GM19351 (cell line): Measurements from ENCODE around the gene PLEKHA1.

ENCODE experiments used
- ATAC-seq: cut with Tn5 transposase; IDR thresholded peaks from one replicate; pipeline ENCODE4 v1.9.1; 2021; ENCODE audit warnings: mild to moderate bottlenecking, moderate library complexity; ENCODE audit not compliant: unreplicated experiment

PLEKHA1 gene

DNA sequence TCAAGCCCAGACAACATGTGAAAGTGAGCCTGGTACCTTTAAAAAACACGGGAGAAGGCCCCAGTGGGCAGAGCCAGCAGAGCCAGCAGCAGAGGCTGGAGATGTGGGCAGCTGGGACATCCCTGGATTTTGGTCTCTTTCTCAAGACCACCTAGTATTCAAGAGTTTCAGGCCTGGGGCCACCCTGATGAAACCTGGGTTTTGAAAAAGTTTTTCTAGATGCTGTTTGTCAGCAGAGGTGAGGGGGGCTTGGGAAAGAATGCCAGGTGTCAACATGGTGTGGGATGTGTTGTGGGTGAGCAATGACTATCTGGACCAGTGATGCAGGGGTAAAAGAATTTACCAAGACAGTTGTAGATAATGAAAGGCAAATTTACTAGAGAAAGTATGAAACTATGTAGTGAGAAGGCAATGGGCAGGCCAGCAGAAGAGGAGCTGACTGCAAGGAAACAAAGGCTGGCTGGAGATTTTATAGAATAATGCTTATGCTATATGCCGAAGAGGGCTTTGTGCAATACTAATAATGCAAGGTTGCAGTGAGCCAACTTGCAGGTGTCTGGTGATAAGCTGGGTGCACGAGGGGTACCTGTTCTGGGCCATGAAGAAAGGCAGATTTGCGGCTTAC lies 28.1 kb upstream of the PLEKHA1 start:
- ATAC-seq, result no peak

DNA sequence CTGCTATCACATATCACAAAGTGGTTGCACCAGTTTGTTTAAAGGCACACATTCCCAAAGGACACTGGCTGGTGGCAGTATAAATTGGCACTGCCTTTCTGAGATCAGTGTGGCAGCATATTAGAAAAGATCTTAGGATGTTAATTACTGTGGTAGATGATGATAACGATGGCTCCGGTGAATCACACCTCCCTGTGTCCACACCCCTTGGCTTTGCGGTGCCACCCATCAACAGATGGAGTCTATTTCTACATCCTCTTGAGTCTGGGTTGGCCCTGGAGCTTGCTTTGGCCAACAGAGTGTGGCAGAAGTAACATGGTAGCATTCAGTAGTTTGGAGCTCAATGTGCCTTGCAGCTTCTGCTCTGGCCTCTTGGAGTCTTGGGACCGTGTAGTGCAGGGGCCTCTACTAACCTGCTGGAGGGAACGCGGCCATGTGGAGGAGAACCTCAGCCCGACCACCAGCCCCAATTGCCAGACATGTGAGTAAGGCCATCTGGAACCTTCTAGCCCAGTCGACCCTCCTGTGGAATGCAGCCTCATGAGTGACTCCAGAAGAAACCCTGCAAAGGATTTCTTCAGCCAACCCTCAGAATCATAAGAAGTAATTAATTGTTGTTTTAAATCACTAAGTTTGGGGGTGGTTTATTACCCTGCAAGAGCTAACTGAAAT lies 27.2 kb upstream of the PLEKHA1 start:
- no peak for ATAC-seq

DNA sequence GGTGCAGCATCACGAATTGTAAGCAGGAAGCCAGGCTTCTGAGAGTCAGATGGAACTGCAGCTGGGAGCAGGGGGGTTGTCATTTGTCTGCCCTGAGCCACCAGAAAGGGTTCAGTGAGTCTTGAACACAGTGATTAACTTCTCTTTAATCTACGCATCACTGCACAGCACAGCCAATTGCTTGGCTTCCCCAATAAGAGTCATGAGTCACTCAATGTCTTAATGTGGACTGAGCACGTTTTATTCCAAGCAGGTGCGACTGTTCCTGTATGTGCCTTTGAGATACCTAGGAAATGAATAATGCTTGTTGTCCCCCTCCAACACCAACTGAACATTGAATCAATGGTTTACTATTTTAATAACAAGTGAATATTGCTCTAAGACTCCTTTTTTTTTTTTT lies 26.0 kb upstream of the PLEKHA1 start:
- ATAC-seq, result peak; percentile 40

DNA sequence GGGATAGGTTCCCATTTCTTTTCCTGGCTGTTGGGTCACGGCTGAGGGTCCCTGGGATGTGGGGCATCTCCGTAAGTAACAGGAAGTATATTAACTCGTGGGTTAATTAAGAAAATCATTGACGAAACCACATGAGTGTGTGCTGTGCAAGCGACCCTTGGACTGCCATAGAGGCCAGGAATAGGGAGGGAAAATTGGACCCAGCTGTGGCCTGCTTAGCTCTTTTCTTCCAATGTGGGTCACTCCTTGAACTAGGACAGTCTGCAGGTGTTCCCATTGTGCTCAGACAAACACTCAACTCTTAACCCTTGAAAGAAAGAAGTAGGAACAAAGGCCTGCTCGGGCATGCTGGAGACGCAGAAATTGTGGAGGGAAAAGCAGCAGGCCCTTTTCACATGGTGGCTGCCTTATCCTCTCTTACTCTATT lies 25.6 kb upstream of the PLEKHA1 start:
- ATAC-seq, result no peak

DNA sequence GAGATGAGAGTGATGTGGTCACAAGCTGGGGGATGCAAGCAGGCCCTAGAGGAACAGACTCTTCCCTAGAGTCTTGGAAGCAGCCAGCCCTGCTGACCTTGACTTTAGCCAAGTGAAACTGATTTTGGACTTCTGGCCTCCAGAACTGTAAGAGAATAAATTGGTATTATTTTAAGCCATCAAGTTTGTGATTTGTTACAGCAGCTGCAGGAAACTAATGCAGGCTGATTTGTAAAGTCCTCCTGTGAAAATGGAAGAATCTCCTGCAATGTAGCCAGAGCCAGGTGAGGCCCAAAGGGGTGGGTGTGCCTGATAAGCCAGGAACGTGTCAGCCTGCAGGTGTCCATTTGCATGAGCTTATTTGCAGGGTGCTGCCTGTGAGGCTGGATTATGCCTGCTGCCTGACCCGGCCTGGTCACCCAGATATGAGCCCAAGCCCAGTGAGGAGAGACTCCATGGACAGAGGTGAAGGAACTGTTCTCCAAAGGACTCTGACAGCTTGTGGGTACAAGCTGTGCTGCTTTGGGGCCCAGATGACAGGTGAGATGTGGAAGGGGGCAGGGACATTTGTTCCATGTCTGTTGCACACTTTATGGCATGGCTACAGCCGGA lies 24.6 kb upstream of the PLEKHA1 start:
- ATAC-seq, result no peak

DNA sequence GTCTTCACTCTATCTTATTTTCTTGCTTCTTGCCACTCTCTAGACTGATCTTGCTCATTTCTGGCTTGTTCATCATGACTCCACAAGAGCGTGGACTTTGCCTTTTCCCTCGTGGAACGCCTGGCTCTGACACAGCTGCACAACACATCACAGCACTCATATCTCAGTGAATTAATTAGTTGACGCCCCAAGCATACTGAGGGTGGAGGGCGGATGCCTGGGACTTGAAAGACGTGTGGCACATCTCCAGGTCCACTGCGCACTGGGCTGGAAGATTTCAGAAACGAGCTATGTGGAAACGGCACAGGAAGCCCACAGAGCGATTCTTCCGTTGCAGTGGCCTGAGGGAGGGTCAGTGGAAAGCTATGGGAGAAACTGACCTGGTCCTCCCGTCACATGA lies 23.6 kb upstream of the PLEKHA1 start:
- ATAC-seq, result no peak

DNA sequence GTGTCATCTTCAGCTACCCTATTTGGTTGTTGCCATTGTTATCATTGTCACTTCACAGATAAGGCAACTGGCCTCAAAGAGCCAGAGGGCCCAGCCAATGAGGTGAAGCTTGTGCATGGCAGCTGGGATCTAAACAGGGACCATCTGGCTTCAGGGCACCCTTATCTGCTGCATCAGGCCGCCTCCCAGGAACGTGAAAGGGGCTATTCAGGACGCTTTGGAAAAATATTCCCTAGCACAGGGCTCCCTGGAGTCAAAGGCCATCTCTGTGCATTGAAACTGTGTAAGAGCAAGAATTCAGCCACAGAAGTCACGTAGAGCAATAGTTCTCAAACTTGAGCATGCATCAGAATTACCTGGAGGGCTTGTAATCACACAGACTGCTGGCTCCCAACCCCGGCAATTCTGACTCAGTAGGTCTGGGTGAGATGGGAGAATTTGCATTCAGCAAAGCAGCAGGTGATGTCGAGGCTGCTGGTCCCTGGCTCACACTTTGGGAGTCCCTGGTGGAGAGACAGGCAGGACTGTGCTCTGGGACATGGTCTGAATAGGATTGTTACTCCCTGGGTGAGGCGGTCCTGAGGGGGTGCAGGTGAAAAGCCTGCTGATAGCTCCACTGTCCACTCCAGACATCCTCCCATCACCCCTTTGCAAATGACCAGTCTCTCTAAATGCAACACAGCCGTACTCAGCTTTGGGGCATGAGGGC lies 21.5 kb upstream of the PLEKHA1 start:
- no peak for ATAC-seq

DNA sequence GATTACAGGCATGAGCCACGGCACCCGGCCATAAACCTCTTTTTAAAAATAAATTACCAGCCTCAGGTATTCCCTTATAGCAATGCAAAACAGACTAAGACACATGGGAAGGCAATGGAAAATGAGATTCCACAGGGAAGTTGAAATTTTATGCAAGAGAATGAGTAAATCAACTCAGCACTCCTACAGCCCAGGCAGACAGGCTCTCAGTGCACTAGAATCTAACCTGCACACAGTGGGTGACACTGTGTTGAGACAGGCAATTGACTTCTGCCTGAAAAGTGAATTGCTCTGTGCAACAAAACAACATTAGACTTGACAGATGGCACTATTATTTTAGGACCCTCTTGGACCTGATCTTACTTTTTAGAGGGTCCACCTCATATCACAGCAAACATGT lies 20.1 kb upstream of the PLEKHA1 start:
- no peak for ATAC-seq

DNA sequence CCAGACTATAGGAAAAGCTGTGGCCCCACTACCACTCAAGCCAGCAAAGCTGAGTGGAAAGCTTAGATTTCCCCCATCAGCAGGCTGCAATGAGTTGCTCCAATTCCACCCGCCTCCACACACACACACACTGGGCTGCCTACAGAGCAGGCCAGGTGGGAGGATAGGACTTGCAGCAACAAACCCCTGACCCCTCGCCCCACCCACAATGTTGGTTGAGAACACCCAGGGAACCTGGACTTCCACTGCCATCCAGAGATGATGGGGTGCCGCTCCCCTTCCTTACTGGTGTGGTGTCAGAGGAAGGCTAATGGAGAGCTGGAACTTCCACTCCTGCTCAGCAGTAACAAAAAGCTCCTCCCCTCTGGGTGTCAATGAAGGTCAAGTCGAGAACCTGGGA lies 16.8 kb upstream of the PLEKHA1 start:
- no peak for ATAC-seq

DNA sequence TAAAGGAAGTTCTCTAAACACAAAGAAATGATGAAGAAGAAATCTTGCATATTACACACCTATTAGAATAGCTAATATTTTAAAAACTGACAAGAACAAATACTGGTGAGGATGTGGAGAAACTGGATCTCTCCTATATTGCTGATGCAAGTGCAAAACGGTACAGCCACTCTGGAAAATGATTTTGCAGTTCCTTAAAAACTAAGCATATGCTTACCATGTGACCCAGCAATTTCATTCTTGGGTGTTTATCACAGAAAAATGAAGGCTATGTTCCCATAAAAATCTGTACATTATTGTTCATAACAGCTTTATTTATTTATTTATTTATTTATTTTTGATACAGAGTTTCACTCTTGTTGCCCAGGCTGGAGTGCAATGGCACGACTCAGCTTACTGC lies 14.9 kb upstream of the PLEKHA1 start:
- no peak for ATAC-seq

DNA sequence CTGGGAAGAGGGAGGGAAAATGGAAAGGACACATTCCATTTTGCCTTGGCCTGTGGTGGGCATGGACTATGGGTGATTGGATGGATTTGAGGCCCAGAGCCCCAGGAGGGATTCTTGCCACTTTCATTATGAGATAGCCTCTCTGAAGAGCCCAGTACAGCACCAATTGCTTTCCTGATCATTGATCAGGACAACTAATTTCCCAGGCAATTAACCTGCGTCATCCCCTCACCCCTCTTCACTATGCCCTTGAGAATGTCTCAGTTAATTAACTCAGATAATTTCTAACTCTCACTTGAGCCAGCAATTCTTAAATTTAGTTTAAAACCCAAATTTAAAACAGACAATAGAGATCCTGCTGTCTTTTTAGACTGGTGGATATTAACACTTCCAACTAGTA lies 13.5 kb upstream of the PLEKHA1 start:
- ATAC-seq, result no peak

DNA sequence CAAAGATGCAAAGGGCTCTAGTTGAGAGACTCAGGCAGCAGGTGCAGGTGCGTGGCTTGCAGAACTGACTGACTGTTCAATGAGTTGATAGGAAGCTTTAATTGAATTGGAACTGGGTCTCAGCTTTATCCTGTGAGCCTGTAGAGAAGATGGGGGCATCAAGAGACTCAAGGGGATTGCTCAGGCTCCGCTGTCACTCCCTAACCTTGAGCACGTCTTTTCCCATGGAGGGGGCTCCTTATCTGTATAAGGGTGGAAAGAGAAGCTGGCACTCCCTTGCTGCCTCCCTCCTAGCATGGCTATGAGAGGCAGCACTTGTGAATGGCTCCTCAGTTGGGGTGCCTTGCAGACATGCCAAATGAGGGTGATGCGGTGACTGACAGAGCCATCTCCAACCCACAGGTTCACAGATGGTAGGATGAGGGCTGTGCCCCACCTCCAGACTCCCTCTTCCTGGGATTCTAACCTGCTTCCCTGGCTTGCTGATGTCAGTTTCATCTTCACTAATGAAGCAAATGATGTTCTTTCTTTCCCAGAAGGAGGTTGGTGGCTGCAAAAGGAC lies 12.4 kb upstream of the PLEKHA1 start:
- no peak for ATAC-seq

DNA sequence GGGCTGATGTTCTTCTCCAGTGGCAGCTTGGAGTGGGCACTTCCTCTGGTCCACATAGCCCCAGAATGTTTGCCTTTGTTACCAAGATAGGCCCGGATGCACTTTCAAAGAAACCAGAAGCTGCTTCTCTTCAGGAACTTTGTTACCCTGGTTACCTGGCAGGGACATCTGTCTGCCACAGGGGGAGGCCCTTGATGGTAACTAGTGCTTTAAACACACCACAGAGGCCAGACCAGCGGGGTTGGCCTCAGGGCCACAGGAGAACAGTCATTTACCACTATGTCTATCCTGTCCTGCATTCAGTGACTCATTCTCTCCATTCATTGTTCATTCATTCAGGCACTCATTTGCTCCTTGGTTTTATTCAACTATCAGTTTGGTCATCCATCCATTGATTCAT lies 11.9 kb upstream of the PLEKHA1 start:
- ATAC-seq, result no peak

DNA sequence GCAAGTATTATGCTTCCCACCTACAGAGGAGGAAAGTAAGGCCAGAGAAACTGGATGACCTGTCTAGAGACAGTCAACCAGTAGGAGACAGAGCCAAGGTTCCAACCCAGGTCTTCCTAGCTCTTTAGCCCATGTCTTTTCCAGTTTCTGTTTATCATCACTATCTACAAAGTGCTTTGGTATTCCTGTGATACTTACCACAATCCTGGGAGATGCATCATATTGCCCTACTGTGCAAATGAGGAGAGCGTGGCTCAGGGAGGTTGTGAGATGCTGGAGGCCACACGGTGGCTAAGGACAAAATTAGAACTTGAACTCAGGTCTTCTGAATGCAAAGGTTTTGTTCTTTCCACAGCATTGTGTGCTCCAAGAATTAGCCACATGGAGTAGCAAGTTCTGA lies 11.2 kb upstream of the PLEKHA1 start:
- no peak for ATAC-seq

DNA sequence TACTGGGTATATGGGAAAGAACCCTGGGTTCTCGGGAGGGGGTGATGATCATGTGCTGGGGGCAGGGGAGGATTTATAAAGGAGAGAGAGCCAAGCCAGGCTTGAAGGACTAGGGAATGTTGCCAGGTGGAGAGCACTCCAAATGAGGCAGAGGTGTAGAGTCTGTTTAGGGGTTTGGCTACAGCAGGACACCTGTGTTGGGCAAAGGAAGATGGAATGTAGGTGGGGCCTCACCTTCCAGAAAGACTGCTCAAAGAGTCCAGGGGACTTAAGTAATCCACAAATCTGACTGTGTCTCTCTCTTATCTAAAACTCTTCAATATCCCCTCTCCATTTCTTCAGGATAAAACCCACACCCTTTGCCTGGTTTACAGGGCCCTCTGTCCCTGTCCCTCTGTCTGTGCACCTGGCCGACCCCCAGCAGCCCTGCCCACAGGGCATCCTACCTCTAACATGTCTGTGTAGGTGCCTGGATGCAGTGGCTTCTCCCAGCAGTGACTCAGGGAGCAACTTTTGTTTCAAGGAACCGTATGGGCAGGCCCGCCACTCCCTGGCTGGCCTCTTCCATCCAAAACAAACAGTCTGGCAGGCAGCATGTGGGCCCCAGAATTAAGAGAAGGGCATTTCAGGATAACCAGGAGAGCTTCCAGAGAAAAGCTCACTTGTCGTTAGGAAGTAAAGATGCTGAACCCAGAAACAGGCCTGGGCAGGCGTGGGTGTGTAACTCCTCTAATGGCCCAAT lies 10.6 kb upstream of the PLEKHA1 start:
- ATAC-seq, result no peak

DNA sequence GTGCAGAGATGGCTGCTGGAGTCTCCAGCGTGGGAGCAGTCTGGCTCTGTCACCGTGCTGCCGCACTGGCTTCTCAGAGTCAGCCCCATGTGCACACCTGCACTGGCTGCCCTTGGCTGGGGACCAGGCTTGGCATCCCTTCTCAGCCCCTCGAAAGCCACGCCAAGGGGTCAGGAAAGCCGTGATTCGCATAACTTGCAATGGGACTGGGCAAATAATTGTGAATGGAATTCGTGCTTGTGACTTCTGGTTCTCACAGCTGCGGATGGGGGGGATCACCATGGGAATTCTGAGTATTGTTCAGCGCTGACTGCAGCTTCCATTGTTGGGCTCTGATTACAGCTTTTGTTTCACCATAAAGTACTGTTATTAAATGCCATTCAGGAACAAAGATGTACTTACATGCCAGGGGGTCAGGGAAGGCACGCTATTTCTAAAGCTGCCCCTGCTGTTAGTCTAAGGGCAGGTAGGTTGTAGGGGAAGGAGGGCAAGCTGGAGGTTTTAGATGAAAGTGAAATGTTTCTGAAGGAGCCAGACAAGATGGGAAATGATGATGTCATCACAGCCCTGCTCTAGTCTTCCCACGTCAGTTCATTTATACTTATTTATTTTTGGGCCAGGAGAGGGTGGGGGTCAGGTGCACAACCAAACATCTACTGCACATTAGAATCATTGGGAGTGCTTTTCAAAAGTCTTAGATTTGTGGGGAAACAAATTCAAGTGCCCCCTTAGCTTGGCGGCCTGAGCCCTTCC lies 5.8 kb upstream of the PLEKHA1 start:
- no peak for ATAC-seq

DNA sequence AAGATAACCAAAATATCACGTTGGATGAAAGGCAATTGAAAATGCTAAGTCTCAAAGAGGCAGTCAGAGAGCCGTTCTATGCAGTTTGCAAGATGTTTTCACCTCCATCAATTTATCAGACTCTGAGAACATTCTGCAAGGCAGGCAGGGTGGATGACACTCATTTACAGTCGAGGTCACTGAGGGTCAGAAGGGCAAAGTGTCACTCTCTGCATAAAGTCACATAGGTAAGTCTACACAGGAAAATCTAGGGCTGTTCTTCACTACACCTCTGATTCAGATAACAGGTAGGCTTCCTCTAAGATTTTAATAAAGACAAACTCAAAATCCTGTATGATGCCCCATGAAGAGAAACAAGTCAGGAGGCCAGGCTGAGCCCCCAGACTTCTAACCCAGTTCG lies 1.4 kb upstream of the PLEKHA1 start:
- no peak for ATAC-seq

DNA sequence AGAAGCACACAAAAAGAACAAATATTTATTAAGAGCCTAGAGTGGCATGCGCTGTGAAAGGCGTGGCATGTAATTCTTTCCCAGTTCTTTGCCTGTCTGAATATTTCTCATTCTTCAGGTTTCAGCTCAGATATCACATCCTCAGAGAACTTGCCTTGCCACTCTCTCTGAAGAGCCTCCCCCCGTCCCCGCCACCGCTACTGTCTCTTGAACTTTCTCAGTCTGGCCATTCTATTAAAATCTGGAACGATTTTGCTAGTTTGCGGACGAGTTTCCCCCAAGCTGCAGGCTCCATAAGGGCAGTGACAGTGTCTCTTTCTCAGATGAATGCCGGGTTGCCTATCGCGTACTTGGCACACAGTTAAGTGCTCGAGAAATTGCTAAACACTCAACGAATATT lies 787 bp upstream of the PLEKHA1 start:
- no peak for ATAC-seq

DNA sequence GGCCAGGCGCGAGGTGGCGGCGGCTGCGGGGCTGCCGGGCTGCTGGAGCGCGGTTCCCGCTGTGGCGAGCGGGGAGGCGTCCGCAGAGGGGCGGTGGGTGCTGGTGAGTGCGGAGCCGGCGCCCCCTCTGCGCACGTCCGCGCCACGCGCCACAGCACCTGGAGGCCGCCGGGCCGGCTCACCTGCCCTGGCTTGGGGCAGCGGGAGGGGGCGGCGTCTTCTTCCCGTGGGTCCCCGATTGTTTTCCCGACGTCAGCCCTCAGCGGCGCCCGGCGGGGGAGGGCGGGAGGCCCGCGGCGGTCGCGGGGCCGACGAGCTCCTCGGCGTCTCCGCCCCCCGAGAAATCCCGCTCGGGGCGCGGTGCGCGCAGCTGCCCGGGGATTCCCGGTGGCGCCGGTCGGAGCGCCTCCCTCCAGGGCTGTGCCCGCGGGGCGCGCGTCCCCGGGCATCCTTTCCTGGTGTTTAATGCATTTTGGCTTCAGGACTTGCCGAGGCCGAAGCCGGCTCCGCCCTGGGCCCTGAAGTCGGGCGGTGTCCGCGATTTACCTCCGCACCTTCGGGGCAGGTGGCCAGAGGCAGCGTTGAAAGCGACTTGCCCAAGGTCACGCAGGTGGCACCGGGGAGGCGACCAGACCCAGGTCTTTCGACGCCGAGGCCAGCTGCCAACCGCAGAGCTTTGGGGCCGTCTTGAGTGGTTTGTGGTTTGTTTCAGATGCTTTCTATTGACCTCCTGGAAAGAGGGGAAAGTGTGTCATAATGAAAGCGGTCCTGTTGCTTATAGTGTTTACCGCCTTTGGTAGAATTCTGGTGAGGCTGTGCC lies 561 bp downstream of the PLEKHA1 start:
- ATAC-seq, result peak; percentile 59
